SK-MEL-5 (cell line): ENCODE data around the gene TSR3. TPM values are rescaled to one million over a fixed set of nuclear protein-coding genes. Genes with fewer than 3 reads are reported as not detected.

Experiments used
- DNase-seq: peaks from one replicate; pipeline ENCODE4 v3.0.0-alpha.2; 2016; ENCODE audit warnings: low read depth, low spot score
- in situ Hi-C: cut with HindIII; loops from 2 replicates; pipeline ENCODE4 v1.10.0; 2016; ENCODE audit warnings: low sequenced_read_pairs, high pct_unique_total_duplicates, low pct_unique_long_range_greater_than_20kb
- polyA plus RNA-seq, 2 experiments: library from polyadenylated mRNA; depleted of rRNA; stranded (reverse); fragments of >200 nt; gene quantifications; 2 replicates each; pipeline ENCODE4 v1.2.3, GENCODE V29; 2015
- total RNA-seq: library from RNA; depleted of rRNA; stranded (reverse); fragments of >200 nt; shearing (Covaris generic); gene quantifications from 2 replicates; pipeline ENCODE4 v1.2.3, GENCODE V29; 2014; rRNA removed

TSR3 gene
- 68.1 and 70.0 TPM in 2 replicates for total RNA-seq
- 83.0 and 90.5 TPM in 2 replicates for polyA plus RNA-seq (2015; cell fraction: cytosol; rRNA removed)
- 24.7 and 29.2 TPM in 2 replicates for polyA plus RNA-seq (2015; cell fraction: nucleus; rRNA removed)

- in situ Hi-C loops: no loop called here
- DNase-seq: peak; percentile 72
Measured at GRCh38 chr16:1351582-1352362, at the start of gene TSR3, which contains the start of gene GNPTG. Gene TSR3 (minus strand): TSS chr16:1351878. CDS start chr16:1351804, 74 bp downstream. Gene GNPTG (plus strand): TSS chr16:1351931. CDS start chr16:1351966, 35 bp downstream.

- in situ Hi-C loops: no loop called here
- no peak for DNase-seq
Measured at GRCh38 chr16:1401061-1401757, 49.5 kb upstream of the TSR3 start.

- in situ Hi-C loops: no loop called here
Measured at GRCh38 chr16:1398826-1399581, 47.3 kb upstream of the TSR3 start.

GRCh38 chr16:1398351-1398750 is 46.7 kb upstream of the TSR3 start:
- in situ Hi-C loops: no loop called here

More at GRCh38 chr16:1398826-1399581, 47.3 kb upstream of the TSR3 start:
- no peak for DNase-seq

GRCh38 chr16:1397779-1398178 is 46.1 kb upstream of the TSR3 start:
- no peak for DNase-seq
- in situ Hi-C loops: no loop called here

More at GRCh38 chr16:1398351-1398750, 46.7 kb upstream of the TSR3 start:
- DNase-seq: no peak

GRCh38 chr16:1395444-1396031 is 43.9 kb upstream of the TSR3 start:
- in situ Hi-C loops: no loop called here

GRCh38 chr16:1394367-1394951 is 42.8 kb upstream of the TSR3 start:
- in situ Hi-C loops: no loop called here
- DNase-seq: no peak

More at GRCh38 chr16:1395444-1396031, 43.9 kb upstream of the TSR3 start:
- no peak for DNase-seq

- in situ Hi-C loops: no loop called here
- no peak for DNase-seq
Measured at GRCh38 chr16:1393613-1394176, 42.0 kb upstream of the TSR3 start.

- in situ Hi-C loops: no loop called here
Measured at GRCh38 chr16:1392826-1393225, 41.1 kb upstream of the TSR3 start.

GRCh38 chr16:1390239-1390779 is 38.6 kb upstream of the TSR3 start:
- in situ Hi-C loops: no loop called here
- no peak for DNase-seq

More at GRCh38 chr16:1392826-1393225, 41.1 kb upstream of the TSR3 start:
- no peak for DNase-seq

GRCh38 chr16:1389762-1390161 is 38.1 kb upstream of the TSR3 start:
- in situ Hi-C loops: no loop called here
- DNase-seq: no peak

- DNase-seq: no peak
- in situ Hi-C loops: no loop called here
Measured at GRCh38 chr16:1387331-1387730, 35.7 kb upstream of the TSR3 start.

- in situ Hi-C loops: no loop called here
- DNase-seq: no peak
Measured at GRCh38 chr16:1385232-1385631, 33.6 kb upstream of the TSR3 start.

- in situ Hi-C loops: no loop called here
- DNase-seq: no peak
Measured at GRCh38 chr16:1383556-1383955, 31.9 kb upstream of the TSR3 start.

- no peak for DNase-seq
Measured at GRCh38 chr16:1381612-1382406, 30.1 kb upstream of the TSR3 start.

GRCh38 chr16:1380195-1380594 is 28.5 kb upstream of the TSR3 start:
- in situ Hi-C loops: no loop called here
- DNase-seq: no peak

More at GRCh38 chr16:1381612-1382406, 30.1 kb upstream of the TSR3 start:
- in situ Hi-C loops: no loop called here
